22Rv1 (cell line): Measurements from ENCODE around the gene CCDC185.

ENCODE experiments used
- ZFX ChIP-seq: fragments of 450-650 bp; IDR thresholded peaks from 2 replicates; pipeline ENCODE4 v1.6.1; 2017; ENCODE audit warnings: antibody characterized with exemption, borderline replicate concordance
- TF ChIP-seq, protein P1 (sequence below): fragments of 450-650 bp; IDR thresholded peaks from 2 replicates; pipeline ENCODE4 v1.5.1; 2017; ENCODE audit warnings: mild to moderate bottlenecking

- TF ChIP-seq ZFX, result no peak
- TF ChIP-seq, protein P1, sequence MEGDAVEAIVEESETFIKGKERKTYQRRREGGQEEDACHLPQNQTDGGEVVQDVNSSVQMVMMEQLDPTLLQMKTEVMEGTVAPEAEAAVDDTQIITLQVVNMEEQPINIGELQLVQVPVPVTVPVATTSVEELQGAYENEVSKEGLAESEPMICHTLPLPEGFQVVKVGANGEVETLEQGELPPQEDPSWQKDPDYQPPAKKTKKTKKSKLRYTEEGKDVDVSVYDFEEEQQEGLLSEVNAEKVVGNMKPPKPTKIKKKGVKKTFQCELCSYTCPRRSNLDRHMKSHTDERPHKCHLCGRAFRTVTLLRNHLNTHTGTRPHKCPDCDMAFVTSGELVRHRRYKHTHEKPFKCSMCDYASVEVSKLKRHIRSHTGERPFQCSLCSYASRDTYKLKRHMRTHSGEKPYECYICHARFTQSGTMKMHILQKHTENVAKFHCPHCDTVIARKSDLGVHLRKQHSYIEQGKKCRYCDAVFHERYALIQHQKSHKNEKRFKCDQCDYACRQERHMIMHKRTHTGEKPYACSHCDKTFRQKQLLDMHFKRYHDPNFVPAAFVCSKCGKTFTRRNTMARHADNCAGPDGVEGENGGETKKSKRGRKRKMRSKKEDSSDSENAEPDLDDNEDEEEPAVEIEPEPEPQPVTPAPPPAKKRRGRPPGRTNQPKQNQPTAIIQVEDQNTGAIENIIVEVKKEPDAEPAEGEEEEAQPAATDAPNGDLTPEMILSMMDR, result no peak
These were observed 48.7 kb upstream of the CCDC185 start for GRCh38 chr1:223344491-223344890.
